VCaP (cell line): Measurements from ENCODE around the gene FAM163A.

Experiments used
- H3K27ac ChIP-seq: fragments of 450-650 bp; 2 replicates; pipeline ENCODE4 v1.5.1; 2017
- CTCF ChIP-seq: fragments of 450-650 bp; conservative IDR thresholded peaks from 2 replicates; pipeline ENCODE4 v1.5.1; 2017; ENCODE audit warnings: mild to moderate bottlenecking, moderate library complexity

The FAM163A gene

GRCh38 chr1:179805291-179806195 lies 62.5 kb downstream of the FAM163A start:
- TF ChIP-seq CTCF: no peak
- H3K27ac ChIP-seq: no peak overlapping the region

- no peak overlapping the region for H3K27ac ChIP-seq
- no peak for TF ChIP-seq CTCF
Observed at GRCh38 chr1:179806333-179806732, 63.2 kb downstream of the FAM163A start.

GRCh38 chr1:179807291-179807690 lies 64.2 kb downstream of the FAM163A start:
- H3K27ac ChIP-seq: no peak overlapping the region
- no peak for TF ChIP-seq CTCF

GRCh38 chr1:179807691-179808485 lies 64.8 kb downstream of the FAM163A start:
- H3K27ac ChIP-seq: no peak overlapping the region
- no peak for TF ChIP-seq CTCF

- H3K27ac ChIP-seq: no peak overlapping the region
- no peak for TF ChIP-seq CTCF
Observed at GRCh38 chr1:179808503-179808902, 65.4 kb downstream of the FAM163A start.

- peak; percentile 92 for TF ChIP-seq CTCF
- no peak overlapping the region for H3K27ac ChIP-seq
Observed at GRCh38 chr1:179809506-179810366, 66.6 kb downstream of the FAM163A start.
